GOT3 (cell line): ENCODE data around the gene KRT5.

ENCODE experiments used
- DNase-seq: peaks from one replicate; lab custom pipeline; 2025; ENCODE audit warnings: mixed read lengths; lab: John Stamatoyannopoulos, UW

Gene KRT5

GRCh38 chr12:52519826-52520662 lies at the start of gene KRT5:
Gene KRT5, minus strand, starts transcription at chr12:52520394. Its CDS starts 98 bp downstream, at chr12:52520296.
- no peak for DNase-seq

GRCh38 chr12:52568111-52568510 lies 47.9 kb upstream of the KRT5 start:
- no peak for DNase-seq

- no peak for DNase-seq
Observed at GRCh38 chr12:52566847-52567291, 46.7 kb upstream of the KRT5 start.

- DNase-seq: no peak
Observed at GRCh38 chr12:52564582-52564981, 44.4 kb upstream of the KRT5 start.

GRCh38 chr12:52561880-52562449 lies 41.8 kb upstream of the KRT5 start:
- no peak for DNase-seq

- DNase-seq: no peak
Observed at GRCh38 chr12:52559979-52560378, 39.8 kb upstream of the KRT5 start.

GRCh38 chr12:52558781-52559445 lies 38.7 kb upstream of the KRT5 start:
- DNase-seq: no peak

GRCh38 chr12:52557476-52557875 lies 37.3 kb upstream of the KRT5 start:
- no peak for DNase-seq

GRCh38 chr12:52555577-52555976 lies 35.4 kb upstream of the KRT5 start:
- DNase-seq: no peak

GRCh38 chr12:52552681-52553195 lies 32.5 kb upstream of the KRT5 start, which contains the start of gene KRT71:
Gene KRT71, minus strand, starts transcription at chr12:52553145. Its CDS starts 68 bp downstream, at chr12:52553077.
- no peak for DNase-seq

- DNase-seq: no peak
Observed at GRCh38 chr12:52552055-52552454, 31.9 kb upstream of the KRT5 start.

- DNase-seq: no peak
Observed at GRCh38 chr12:52551216-52551865, 31.1 kb upstream of the KRT5 start.

- DNase-seq: no peak
Observed at GRCh38 chr12:52546126-52546525, 25.9 kb upstream of the KRT5 start.

- DNase-seq: no peak
Observed at GRCh38 chr12:52543985-52544883, 24.0 kb upstream of the KRT5 start.

GRCh38 chr12:52542785-52543318 lies 22.7 kb upstream of the KRT5 start:
- no peak for DNase-seq

- DNase-seq: no peak
Observed at GRCh38 chr12:52542157-52542556, 22.0 kb upstream of the KRT5 start.

- no peak for DNase-seq
Observed at GRCh38 chr12:52541709-52542108, 21.5 kb upstream of the KRT5 start.

- no peak for DNase-seq
Observed at GRCh38 chr12:52540531-52540930, 20.3 kb upstream of the KRT5 start.

GRCh38 chr12:52539821-52540173 lies 19.6 kb upstream of the KRT5 start:
- no peak for DNase-seq

GRCh38 chr12:52539083-52539820 lies 19.1 kb upstream of the KRT5 start:
- no peak for DNase-seq
